SK-N-MC (cell line): Measurements from ENCODE around the gene MAP10.
"Not testable (repeated sequence)": the region's sequence is repeated elsewhere in the genome, so short reads cannot be mapped to it uniquely, and the experiment has no call there.

Experiments used
- FOXP2 ChIP-seq: optimal IDR thresholded peaks from 2 replicates; pipeline ENCODE3; 2011; ENCODE audit warnings: mild to moderate bottlenecking, moderate library complexity; ENCODE audit not compliant: insufficient read depth; ENCODE audit errors: extremely low read length, control extremely low read depth
- POLR2AphosphoS5 ChIP-seq: IDR thresholded peaks from 2 replicates; pipeline ENCODE4 v1.6.1; 2012; ENCODE audit warnings: mild to moderate bottlenecking, low read depth, low read length, borderline replicate concordance

- not testable (repeated sequence) for TF ChIP-seq POLR2AphosphoS5, FOXP2
Observed at GRCh38 chr1:232785630-232786029, 19.6 kb upstream of the MAP10 start.
